Left renal cortex interstitium (tissue), 4 donors: ENCODE measurements around the gene PLCB1. TPM values are rescaled to one million over a fixed set of nuclear protein-coding genes. Genes with fewer than 3 reads are reported as not detected.
A peak's percentile ranks its signal among the peaks of the same experiment; 100 is the strongest.

ENCODE experiments used
- DNase-seq, 4 donors: peaks; one replicate each; pipeline ENCODE4 v3.0.0-alpha.2; 2013; ENCODE audit warnings: low read depth in 4 of 4, low spot score in 2 of 4, missing footprints in 1 of 4
- polyA plus RNA-seq, 4 donors: library from polyadenylated mRNA; unstranded; fragments of 120-200 nt; gene quantifications; one replicate each; pipeline ENCODE4 v1.2.1, GENCODE V29; 2013; ENCODE audit not compliant: insufficient read length in 4 of 4

PLCB1 gene
- polyA plus RNA-seq, 4 donors = 35.5 to 66.8 (median 41.4) TPM

GRCh38 chr20:8671370-8671961, 539.4 kb downstream of the PLCB1 start:
- DNase-seq = no peak

GRCh38 chr20:8673116-8673515, 541.0 kb downstream of the PLCB1 start:
- no peak for DNase-seq

- no peak for DNase-seq
Measured at GRCh38 chr20:8675896-8676295, 543.8 kb downstream of the PLCB1 start.

GRCh38 chr20:8678098-8678776, 546.2 kb downstream of the PLCB1 start:
- DNase-seq = no peak

- DNase-seq = no peak
Measured at GRCh38 chr20:8689337-8689736, 557.3 kb downstream of the PLCB1 start.

GRCh38 chr20:8690074-8690473, 558.0 kb downstream of the PLCB1 start:
- no peak for DNase-seq

GRCh38 chr20:8693709-8694108, 561.6 kb downstream of the PLCB1 start:
- no peak for DNase-seq

- no peak for DNase-seq
Measured at GRCh38 chr20:8700756-8701155, 568.7 kb downstream of the PLCB1 start.

GRCh38 chr20:8706961-8707700, 575.1 kb downstream of the PLCB1 start:
- DNase-seq = no peak

- no peak for DNase-seq
Measured at GRCh38 chr20:8709627-8710026, 577.6 kb downstream of the PLCB1 start.

GRCh38 chr20:8711501-8711900, 579.4 kb downstream of the PLCB1 start:
- no peak for DNase-seq

GRCh38 chr20:8714206-8714605, 582.1 kb downstream of the PLCB1 start:
- DNase-seq = no peak

GRCh38 chr20:8718279-8718678, 586.2 kb downstream of the PLCB1 start:
- no peak for DNase-seq

- no peak for DNase-seq
Measured at GRCh38 chr20:8720089-8720488, 588.0 kb downstream of the PLCB1 start.

GRCh38 chr20:8721098-8721497, 589.0 kb downstream of the PLCB1 start:
- peak; percentile 31 to 57 (median 36) for DNase-seq

- DNase-seq = peak in 3 of 4 donors; percentile 22 to 51 (median 46)
Measured at GRCh38 chr20:8722277-8722928, 590.3 kb downstream of the PLCB1 start.

GRCh38 chr20:8723296-8723695, 591.2 kb downstream of the PLCB1 start:
- DNase-seq = no peak

GRCh38 chr20:8724884-8725283, 592.8 kb downstream of the PLCB1 start:
- no peak for DNase-seq

- DNase-seq = no peak
Measured at GRCh38 chr20:8726460-8726859, 594.4 kb downstream of the PLCB1 start.

GRCh38 chr20:8735014-8735413, 602.9 kb downstream of the PLCB1 start:
- DNase-seq = no peak

GRCh38 chr20:8735674-8736073, 603.6 kb downstream of the PLCB1 start:
- no peak for DNase-seq
